Fibroblast of lung (primary cell): Measurements from ENCODE around the gene EZR. TPM values are rescaled to one million over a fixed set of nuclear protein-coding genes. Genes with fewer than 3 reads are reported as not detected.

Source experiments
- DNase-seq, 2 donors: peaks; one replicate each; pipeline versions ENCODE4 v3.0.0 to v3.0.0-alpha.2; 2010; ENCODE audit warnings: low read depth in 2 of 2
- H2AFZ ChIP-seq: 2 replicates; pipeline ENCODE4 v1.5.1; 2012; ENCODE audit warnings: low read length, control low read depth, inconsistent platforms
- H3K27ac ChIP-seq: 2 replicates; pipeline ENCODE4 v1.5.1; 2011; ENCODE audit warnings: low read length, control low read depth; ENCODE audit not compliant: insufficient read depth
- H3K27me3 ChIP-seq: 2 replicates; pipeline ENCODE4 v1.5.1; 2011; ENCODE audit warnings: mild to moderate bottlenecking, low read length; ENCODE audit not compliant: control insufficient read depth, insufficient read depth
- H3K36me3 ChIP-seq: 2 replicates; pipeline ENCODE4 v1.5.1; 2011; ENCODE audit warnings: low read length; ENCODE audit not compliant: control insufficient read depth, insufficient read depth
- H3K4me1 ChIP-seq: 2 replicates; pipeline ENCODE4 v1.5.1; 2011; ENCODE audit warnings: low read length; ENCODE audit not compliant: control insufficient read depth, insufficient read depth; ENCODE audit errors: extremely low read depth
- H3K4me2 ChIP-seq: 2 replicates; pipeline ENCODE4 v1.5.1; 2011; ENCODE audit warnings: low read length, control low read depth; ENCODE audit not compliant: insufficient read depth; ENCODE audit errors: extremely low read depth
- H3K4me3 ChIP-seq, 4 experiments: fragments of 200-600 bp in 1 of 4; sonication (generic) in 1 of 4; replicated peaks in 1 of 4; 2 replicates each; pipeline ENCODE4 v1.5.1; 2011 to 2016; ENCODE audit warnings: low read length in 4 of 4, low read depth in 3 of 4, mild to moderate bottlenecking in 3 of 4, control low read depth in 2 of 4, inconsistent platforms in 1 of 4, mixed read lengths in 1 of 4; ENCODE audit not compliant: insufficient read depth in 1 of 4; ENCODE audit errors: control extremely low read depth in 1 of 4
- H3K79me2 ChIP-seq: 2 replicates; pipeline ENCODE4 v1.5.1; 2012; ENCODE audit warnings: mild to moderate bottlenecking, low read length, inconsistent platforms; ENCODE audit not compliant: control insufficient read depth, insufficient read depth
- H3K9ac ChIP-seq: 2 replicates; pipeline ENCODE4 v1.5.1; 2011; ENCODE audit warnings: mild to moderate bottlenecking, low read length, control low read depth; ENCODE audit not compliant: insufficient read depth
- H3K9me3 ChIP-seq: 2 replicates; pipeline ENCODE4 v1.5.1; 2012; ENCODE audit warnings: low read depth, low read length; ENCODE audit not compliant: control insufficient read depth, insufficient read depth
- H4K20me1 ChIP-seq: 2 replicates; pipeline ENCODE4 v1.5.1; 2011; ENCODE audit warnings: low read length; ENCODE audit not compliant: control insufficient read depth, insufficient read depth; ENCODE audit errors: extremely low read depth
- EZH2 ChIP-seq: IDR thresholded peaks from 2 replicates; pipeline ENCODE4 v1.5.1; 2012; ENCODE audit warnings: low read length, control low read depth, mild to moderate bottlenecking; ENCODE audit errors: missing control alignments
- polyA plus RNA-seq, 2 donors: library from polyadenylated mRNA; depleted of rRNA in 1 of 2; stranded (reverse) in 1 of 2; unstranded in 1 of 2; fragments of >200 nt; gene quantifications; 2 replicates each; pipeline ENCODE4 v1.2.1, GENCODE V29; 2011 to 2012; ENCODE audit warnings: missing spikeins in 1 of 2
- total RNA-seq: library from RNA; depleted of rRNA; stranded (reverse); fragments of >200 nt; gene quantifications from 2 replicates; pipeline ENCODE4 v1.2.1, GENCODE V29; 2014
- TF ChIP-seq, protein P1 (sequence below), 2 donors: IDR thresholded peaks in 1 of 2; conservative IDR thresholded peaks in 1 of 2; 1 replicate in 1 of 2; 2 replicates in 1 of 2; pipeline ENCODE4 v1.5.1; 2011 to 2012; ENCODE audit warnings: low read length in 2 of 2, control low read depth in 1 of 2, inconsistent platforms in 1 of 2, low read depth in 1 of 2, mild to moderate bottlenecking in 1 of 2

Gene EZR
- total and polyA plus RNA-seq, 2 donors (not counting 1 experiment from before 2014, with no cell fraction given), result 89.0 to 132 TPM

- Histone ChIP-seq H3K79me2 (no peaks in the 10 kb centered on the region), H2AFZ (no peak overlapping the region), H3K9me3 (no peaks in the 10 kb centered on the region), H3K27ac (no peak overlapping the region), H4K20me1 (no peaks in the 10 kb centered on the region), H3K4me3 (no peak overlapping the region), H3K9ac (no peak overlapping the region), H3K27me3 (no peaks in the 10 kb centered on the region), H3K36me3 (no peaks in the 10 kb centered on the region), H3K4me1 (peaks cover 7% of the 10 kb centered on the region), H3K4me2 (no peak overlapping the region)
- no peak for TF ChIP-seq EZH2
- TF ChIP-seq, protein P1, sequence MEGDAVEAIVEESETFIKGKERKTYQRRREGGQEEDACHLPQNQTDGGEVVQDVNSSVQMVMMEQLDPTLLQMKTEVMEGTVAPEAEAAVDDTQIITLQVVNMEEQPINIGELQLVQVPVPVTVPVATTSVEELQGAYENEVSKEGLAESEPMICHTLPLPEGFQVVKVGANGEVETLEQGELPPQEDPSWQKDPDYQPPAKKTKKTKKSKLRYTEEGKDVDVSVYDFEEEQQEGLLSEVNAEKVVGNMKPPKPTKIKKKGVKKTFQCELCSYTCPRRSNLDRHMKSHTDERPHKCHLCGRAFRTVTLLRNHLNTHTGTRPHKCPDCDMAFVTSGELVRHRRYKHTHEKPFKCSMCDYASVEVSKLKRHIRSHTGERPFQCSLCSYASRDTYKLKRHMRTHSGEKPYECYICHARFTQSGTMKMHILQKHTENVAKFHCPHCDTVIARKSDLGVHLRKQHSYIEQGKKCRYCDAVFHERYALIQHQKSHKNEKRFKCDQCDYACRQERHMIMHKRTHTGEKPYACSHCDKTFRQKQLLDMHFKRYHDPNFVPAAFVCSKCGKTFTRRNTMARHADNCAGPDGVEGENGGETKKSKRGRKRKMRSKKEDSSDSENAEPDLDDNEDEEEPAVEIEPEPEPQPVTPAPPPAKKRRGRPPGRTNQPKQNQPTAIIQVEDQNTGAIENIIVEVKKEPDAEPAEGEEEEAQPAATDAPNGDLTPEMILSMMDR (conservative IDR thresholded peaks at IDR 0.05 in 1 of 2, IDR thresholded peaks at IDR 0.05 in 1 of 2; ENCODE audit: low read depth in 1 of 2, low read length in 2 of 2), result no peak
- no peak for DNase-seq
These were observed 12.4 kb upstream of the EZR start for GRCh38 chr6:158831571-158831970.

- H3K9ac ChIP-seq, result no peak overlapping the region
- DNase-seq, result no peak
- no peaks in the 10 kb centered on the region for H3K36me3 ChIP-seq
- TF ChIP-seq, protein P1 (conservative IDR thresholded peaks at IDR 0.05 in 1 of 2, IDR thresholded peaks at IDR 0.05 in 1 of 2; ENCODE audit: low read depth in 1 of 2, low read length in 2 of 2), result no peak
- no peak for TF ChIP-seq EZH2
- no peaks in the 10 kb centered on the region for H3K27me3 ChIP-seq
- no peak overlapping the region for H2AFZ ChIP-seq
- H4K20me1 ChIP-seq, result no peaks in the 10 kb centered on the region
- no peaks in the 10 kb centered on the region for H3K79me2 ChIP-seq
- no peak overlapping the region for H3K4me3 ChIP-seq
- no peak overlapping the region for H3K27ac ChIP-seq
- H3K4me2 ChIP-seq, result no peak overlapping the region
- no peaks in the 10 kb centered on the region for H3K9me3 ChIP-seq
- peaks cover 6% of the 10 kb centered on the region for H3K4me1 ChIP-seq
These were observed 11.6 kb upstream of the EZR start for GRCh38 chr6:158830736-158831135.

GRCh38 chr6:158828807-158829206 is 9.6 kb upstream of the EZR start:
- no peak for DNase-seq
- H3K79me2 ChIP-seq, result no peaks in the 10 kb centered on the region
- TF ChIP-seq EZH2, result no peak
- TF ChIP-seq, protein P1 (conservative IDR thresholded peaks at IDR 0.05 in 1 of 2, IDR thresholded peaks at IDR 0.05 in 1 of 2; ENCODE audit: low read depth in 1 of 2, low read length in 2 of 2), result no peak
- H2AFZ ChIP-seq, result no peak overlapping the region
- H3K4me2 ChIP-seq, result no peak overlapping the region
- H3K36me3 ChIP-seq, result no peaks in the 10 kb centered on the region
- H4K20me1 ChIP-seq, result no peaks in the 10 kb centered on the region
- H3K27me3 ChIP-seq, result no peaks in the 10 kb centered on the region
- H3K9me3 ChIP-seq, result no peaks in the 10 kb centered on the region
- H3K9ac ChIP-seq, result no peak overlapping the region
- H3K4me3 ChIP-seq, result no peak overlapping the region
- no peak overlapping the region for H3K27ac ChIP-seq
- peaks cover 2% of the 10 kb centered on the region for H3K4me1 ChIP-seq
